HUDEP-2 (cell line): Measurements from ENCODE around the gene ITGB8.

Experiments
- DNase-seq, 76 experiments: peaks; one replicate each; lab custom pipeline; 2025; ENCODE audit not compliant: unreplicated experiment in 76 of 76; lab: John Stamatoyannopoulos, UW

The ITGB8 gene

DNA sequence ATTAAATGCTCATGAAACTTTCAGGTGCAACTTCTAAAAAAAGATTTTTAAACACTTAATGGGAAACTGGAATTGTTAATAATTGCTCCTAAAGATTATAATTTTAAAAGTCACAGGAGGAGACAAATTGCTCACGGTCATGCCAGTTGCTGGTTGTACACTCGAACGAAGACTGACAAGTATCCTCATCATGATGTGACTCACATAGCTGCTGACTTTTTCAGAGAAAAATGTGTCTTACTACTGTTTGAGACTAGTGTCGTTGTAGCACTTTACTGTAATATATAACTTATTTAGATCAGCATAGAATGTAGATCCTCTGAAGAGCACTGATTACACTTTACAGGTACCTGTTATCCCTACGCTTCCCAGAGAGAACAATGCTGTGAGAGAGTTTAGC, 79.3 kb downstream of the ITGB8 start:
- no peak for DNase-seq

DNA sequence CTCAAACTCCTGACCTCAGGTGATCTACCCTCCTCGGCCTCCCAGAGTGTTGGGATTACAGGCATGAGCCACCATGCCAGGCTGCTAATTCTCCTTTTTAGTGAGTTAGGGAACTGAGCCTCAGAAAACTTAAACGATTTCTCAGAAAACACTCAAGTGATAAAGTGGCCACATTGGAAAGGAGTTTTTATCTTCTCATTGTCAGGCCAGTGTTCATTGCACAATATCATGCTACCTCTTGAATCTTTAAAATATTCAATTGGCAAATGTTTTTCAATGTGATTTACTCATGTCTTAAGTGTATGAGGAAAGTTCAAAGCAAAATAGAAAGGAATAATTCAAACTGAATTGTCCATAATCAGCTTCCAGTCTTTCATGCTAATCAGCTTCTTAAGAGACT, 80.7 kb downstream of the ITGB8 start:
- DNase-seq = no peak

DNA sequence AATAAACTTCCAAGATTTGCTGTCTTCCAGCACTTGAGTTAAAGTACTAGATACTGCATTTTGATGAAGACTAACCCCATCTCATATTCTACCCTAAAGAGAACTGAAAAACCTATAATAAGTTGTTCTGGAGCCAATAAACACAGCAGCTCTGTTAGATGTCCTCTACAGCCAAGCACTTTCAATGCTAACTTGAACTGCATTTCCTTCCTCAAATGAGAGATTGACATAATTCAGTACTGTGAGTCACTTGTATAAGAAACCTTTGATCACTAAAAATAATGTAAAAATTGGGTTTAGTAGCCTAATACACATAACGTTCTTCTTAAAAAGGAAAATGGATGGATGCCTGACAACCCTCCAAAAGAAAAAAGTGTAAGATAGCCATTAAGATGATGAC, 81.3 kb downstream of the ITGB8 start:
- no peak for DNase-seq

- no peak for DNase-seq
These were observed 86.6 kb downstream of the ITGB8 start for GRCh38 chr7:20417260-20417659.

DNA sequence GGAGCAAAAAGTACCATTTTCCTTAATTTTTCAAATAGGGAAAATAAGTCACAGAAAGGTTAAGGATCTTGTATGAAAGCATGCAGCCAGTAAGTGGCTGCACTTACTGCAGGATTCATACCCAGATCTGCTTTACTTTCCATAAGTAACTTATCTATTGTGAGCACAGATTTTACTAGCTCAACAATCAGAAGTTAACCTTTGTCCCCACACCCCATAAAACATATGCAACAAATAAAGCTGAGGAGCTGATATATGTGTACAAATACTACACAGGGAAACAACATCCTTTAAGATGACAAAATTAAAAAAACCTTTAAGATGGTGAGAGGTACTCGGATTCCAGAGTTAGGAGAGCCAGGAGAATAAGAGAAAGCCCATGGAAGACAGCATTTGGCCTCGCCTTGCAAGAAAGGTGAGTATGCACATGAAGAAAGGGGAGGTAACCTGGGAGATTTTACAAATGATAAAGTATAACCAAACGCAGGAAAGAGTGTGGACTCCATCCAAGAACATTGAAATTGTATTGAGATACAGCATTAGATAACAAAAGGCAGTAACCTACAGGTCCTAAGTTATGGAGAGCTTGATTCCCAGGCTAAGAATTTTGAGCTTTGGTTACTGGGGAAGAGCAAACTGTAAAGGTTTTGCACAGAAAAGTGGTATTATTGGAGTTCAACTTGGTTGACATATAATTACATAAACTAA, 87.1 kb downstream of the ITGB8 start:
- no peak for DNase-seq

GRCh38 chr7:20424500-20424899, 93.8 kb downstream of the ITGB8 start:
- DNase-seq = no peak

DNA sequence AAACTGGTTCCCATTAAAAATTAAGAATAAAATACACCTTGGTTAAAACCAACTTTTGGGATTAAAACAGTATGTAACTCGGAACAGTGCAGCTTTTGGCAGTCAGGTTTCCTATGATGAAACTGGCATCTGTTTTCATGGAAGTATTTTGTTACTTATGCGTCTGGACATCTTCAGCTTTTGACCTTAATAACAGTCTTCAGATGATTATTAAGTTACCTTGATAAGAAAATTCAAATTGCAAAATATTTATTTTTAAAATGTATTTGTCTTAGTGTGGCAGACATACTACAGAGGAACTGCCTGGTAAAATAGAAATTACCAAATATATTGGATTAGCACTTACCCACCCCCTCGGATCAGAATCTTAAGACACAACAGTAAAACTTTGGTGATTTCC, 100.0 kb downstream of the ITGB8 start:
- DNase-seq = no peak

- no peak for DNase-seq
These were observed 100.4 kb downstream of the ITGB8 start for GRCh38 chr7:20431146-20431545.

DNA sequence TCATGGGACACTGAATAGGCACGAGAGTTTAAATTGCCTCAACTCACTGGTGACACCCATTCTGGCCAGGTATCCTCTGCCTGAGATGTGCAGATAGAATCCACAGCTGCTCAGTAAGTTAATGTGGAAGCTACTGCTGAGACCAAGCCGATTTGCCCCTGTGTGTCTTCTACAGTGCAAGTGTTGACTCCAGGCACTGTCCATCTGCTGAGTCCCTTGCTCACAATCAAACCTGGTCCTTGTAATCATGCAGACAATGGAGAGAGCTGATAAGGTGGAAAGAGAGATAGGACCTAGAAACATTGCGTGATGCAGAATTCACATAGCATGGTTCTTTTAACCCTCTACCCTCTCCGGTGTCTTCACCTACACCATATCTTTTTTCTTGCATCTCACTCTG, 101.4 kb downstream of the ITGB8 start:
- no peak for DNase-seq

DNA sequence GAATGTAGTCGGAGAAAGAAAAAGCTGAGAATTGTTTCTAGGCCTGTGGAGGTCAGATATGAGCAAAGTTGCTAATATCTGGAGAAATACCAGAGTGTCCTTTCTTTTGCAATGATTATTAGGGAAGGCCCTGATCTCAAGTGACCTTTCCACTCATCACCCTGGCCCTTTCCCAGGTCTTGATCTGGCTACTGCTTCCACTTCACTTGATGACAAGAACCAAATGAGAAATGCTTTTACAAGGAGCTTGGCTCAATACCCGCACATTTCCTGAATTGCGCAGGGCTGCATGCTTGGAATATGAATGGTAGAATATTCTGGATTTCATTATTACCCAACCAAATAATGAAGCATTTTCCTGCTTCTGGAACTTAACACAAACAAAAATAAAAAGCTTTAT, 104.6 kb downstream of the ITGB8 start:
- no peak for DNase-seq

- no peak for DNase-seq
These were observed 107.5 kb downstream of the ITGB8 start for GRCh38 chr7:20438248-20438647.

DNA sequence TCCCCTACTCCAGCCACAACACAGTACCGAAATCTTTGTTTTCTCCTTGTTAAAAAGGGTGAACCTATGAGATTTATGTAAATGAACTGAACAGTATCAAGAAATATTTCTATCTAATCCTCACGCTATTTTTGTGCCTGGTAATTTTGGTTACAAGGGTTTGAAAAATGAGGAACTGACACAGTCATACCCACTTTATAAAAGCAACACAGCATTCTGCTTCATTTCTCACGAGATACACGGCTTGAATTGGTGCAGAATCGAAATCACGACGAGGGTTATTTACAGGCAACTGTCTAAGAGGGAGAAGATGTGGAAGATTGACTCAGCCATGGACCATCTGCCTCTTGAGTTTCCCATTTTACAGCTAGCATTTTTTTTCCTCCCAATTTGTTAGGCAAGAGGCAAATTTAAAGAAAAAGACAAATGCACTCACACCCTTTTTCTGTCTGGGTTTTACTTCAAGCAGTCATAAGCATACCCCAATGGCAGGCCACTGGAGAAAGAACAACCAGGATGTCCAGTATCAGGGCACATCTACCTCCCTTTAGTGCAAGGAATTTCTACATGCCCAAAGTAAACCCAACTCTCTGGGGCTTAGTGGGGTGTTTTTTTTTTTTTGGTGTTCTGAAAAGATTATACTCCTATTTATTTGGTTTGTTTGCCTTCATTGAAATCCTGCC, 108.1 kb downstream of the ITGB8 start:
- no peak for DNase-seq

GRCh38 chr7:20439416-20440185, 108.9 kb downstream of the ITGB8 start:
- DNase-seq = peak in 4 of 76 experiments; percentile 2 to 14 (median 8)

DNA sequence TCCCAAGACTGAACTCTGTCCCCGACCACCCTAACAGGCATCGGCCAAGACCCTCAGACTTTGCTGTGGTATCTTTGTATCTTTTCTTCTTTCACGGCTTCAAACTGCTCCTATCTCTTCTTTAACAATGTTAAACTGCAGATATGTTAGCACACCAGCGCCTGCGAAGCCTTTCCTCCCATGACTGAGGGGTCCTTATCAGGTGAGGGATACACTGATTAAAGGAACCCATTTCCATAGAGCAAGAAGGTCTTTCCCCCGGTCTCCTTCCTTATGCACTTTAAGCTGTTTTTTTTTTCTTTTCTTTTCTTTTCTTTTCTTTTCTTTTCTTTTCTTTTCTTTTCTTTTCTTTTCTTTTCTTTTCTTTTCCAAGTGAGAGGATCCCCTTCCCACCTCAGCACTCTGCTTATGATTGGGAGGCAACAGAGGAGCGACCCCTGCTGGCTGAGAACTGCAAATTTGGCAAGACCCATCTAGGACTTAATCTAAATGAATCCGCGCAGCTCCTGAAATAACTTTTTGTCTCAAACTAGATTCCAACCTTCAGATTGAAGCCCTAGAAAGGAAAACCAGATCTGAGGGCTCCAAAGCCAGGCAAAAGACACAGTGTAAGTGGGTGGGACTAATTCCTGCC, 109.9 kb downstream of the ITGB8 start:
- DNase-seq = peak in 31 of 76 experiments; percentile 1 to 45 (median 18)

DNA sequence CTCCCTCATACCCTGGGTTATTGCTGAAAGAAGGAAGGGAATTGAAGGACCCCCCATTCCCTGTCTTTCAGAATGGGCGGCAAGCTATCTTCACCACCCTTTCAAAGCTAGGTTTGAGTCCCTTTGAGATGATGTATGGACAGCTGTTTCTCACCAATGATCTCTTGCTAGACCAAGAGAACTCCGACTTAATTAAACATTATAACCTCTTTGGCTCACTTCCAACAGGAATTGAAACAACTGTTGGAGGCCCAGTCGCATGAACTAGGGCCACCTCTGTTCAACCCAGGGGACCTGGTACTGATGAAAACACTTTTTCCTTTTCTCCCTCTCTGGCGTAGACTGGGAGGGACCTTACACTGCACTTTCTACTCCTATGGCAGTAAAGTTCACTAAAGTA, 110.6 kb downstream of the ITGB8 start:
- DNase-seq = no peak

GRCh38 chr7:20441991-20442441, 111.3 kb downstream of the ITGB8 start:
- DNase-seq = no peak

- no peak for DNase-seq
These were observed 112.3 kb downstream of the ITGB8 start for GRCh38 chr7:20442951-20443350.

- no peak for DNase-seq
These were observed 113.5 kb downstream of the ITGB8 start for GRCh38 chr7:20444030-20444800.

DNA sequence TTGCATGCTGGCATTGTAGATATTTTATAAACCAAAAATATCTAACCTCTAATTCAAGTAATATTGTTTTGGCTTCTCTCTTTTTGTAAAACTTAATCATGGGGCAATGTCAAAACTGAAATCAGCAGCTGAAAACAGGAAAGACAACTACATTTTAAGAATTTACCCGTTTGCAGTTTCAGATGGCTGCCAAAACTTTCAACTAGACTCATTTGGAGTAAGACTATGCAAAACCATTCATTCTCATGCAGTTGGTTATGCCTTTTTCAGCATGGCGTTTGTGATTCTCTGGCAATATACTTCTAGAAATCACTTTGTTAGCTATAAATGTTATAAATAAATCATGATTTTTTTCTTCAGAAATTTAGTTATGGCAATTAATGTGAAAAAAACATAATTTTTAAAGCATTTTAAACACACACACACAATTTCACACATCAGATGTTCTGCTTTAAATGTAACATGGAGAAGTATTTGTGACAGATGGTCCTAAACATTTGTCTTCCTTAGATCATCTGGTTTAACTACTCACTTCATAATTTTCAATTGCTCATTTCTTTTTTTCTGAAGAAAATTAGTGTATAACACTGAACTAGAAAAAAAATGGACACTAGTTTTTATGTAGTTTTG, 116.4 kb downstream of the ITGB8 start:
- no peak for DNase-seq

- DNase-seq = no peak
These were observed 118.5 kb downstream of the ITGB8 start for GRCh38 chr7:20449176-20449575.
